Breast epithelium (tissue), 4 donors: ENCODE measurements around the gene NUSAP1. TPM values are rescaled to one million over a fixed set of nuclear protein-coding genes. Genes with fewer than 3 reads are reported as not detected.
A peak's percentile ranks its signal among the peaks of the same experiment; 100 is the strongest.
"Not testable (repeated sequence)": the region's sequence is repeated elsewhere in the genome, so short reads cannot be mapped to it uniquely, and the experiment has no call there.

Experiments
- DNase-seq, 2 donors: peaks; one replicate each; pipeline ENCODE4 v3.0.0-alpha.2; 2019; ENCODE audit warnings: low spot score in 2 of 2
- H3K27ac ChIP-seq, 2 donors: fragments of 200-600 bp; sonication (generic) in 1 of 2; one replicate each; pipeline ENCODE4 v1.5.1; 2016 to 2019; ENCODE audit warnings: mild to moderate bottlenecking in 1 of 2
- H3K27me3 ChIP-seq, 2 donors: fragments of 200-600 bp; sonication (generic) in 1 of 2; one replicate each; pipeline versions ENCODE4 v1.5.1 to v1.6.0; 2017 to 2019; ENCODE audit warnings: control low read depth in 1 of 2, mild to moderate bottlenecking in 1 of 2
- H3K36me3 ChIP-seq: fragments of 200-600 bp; one replicate; pipeline ENCODE4 v1.5.1; 2019
- H3K4me1 ChIP-seq, 2 donors: fragments of 200-600 bp; sonication (generic); one replicate each; pipeline ENCODE4 v1.5.1; 2016 to 2019; ENCODE audit warnings: control low read depth in 1 of 2
- H3K4me3 ChIP-seq, 3 donors: fragments of 200-600 bp; sonication (generic); 1 replicate in 2 of 3; 2 replicates in 1 of 3; pipeline ENCODE4 v1.5.1; 2016 to 2019; ENCODE audit warnings: mild to moderate bottlenecking in 3 of 3, moderate library complexity in 2 of 3
- H3K9me3 ChIP-seq, 2 donors: fragments of 200-600 bp; sonication (generic) in 1 of 2; one replicate each; pipeline ENCODE4 v1.5.1; 2016 to 2019; ENCODE audit warnings: control low read depth in 1 of 2
- CTCF ChIP-seq, 3 donors: fragments of 450-650 bp; IDR thresholded peaks; one replicate each; pipeline ENCODE4 v1.5.1; 2016 to 2017; ENCODE audit warnings: antibody characterized with exemption in 3 of 3, mild to moderate bottlenecking in 3 of 3, moderate library complexity in 3 of 3
- POLR2A ChIP-seq: fragments of 450-650 bp; IDR thresholded peaks from one replicate; pipeline ENCODE4 v1.6.1; 2016; ENCODE audit warnings: antibody characterized with exemption, mild to moderate bottlenecking, moderate library complexity
- POLR2AphosphoS5 ChIP-seq, 3 donors: sonication (generic); formaldehyde crosslinking; IDR thresholded peaks; one replicate each; pipeline ENCODE4 v1.6.1; 2017; ENCODE audit warnings: antibody characterized with exemption in 3 of 3
- intact Hi-C: fragments of 100-400 bp; cut with DNase I; formaldehyde crosslinking; loops from one replicate; pipeline ENCODE4 v1.15.1; 2023; ENCODE audit warnings: low total_unique reads
- total RNA-seq, 3 donors: library from RNA; depleted of rRNA; stranded (reverse); fragments of >200 nt; gene quantifications; one replicate each; pipeline ENCODE4 v1.1.0, GENCODE V29; 2016

The NUSAP1 gene
- total RNA-seq, 3 donors from 2014 or later = 5.0 to 8.2 (median 6.9) TPM

GRCh38 chr15:41417418-41418195 is 84.9 kb downstream of the NUSAP1 start:
- H3K27me3 ChIP-seq = no peaks in the 10 kb centered on the region
- no peaks in the 10 kb centered on the region for H3K9me3 ChIP-seq
- H3K27ac ChIP-seq = peak overlapping the region; percentile 82 to 88
- DNase-seq = no peak
- H3K4me1 ChIP-seq = no peaks in the 10 kb centered on the region
- H3K36me3 ChIP-seq = no peaks in the 10 kb centered on the region
- TF ChIP-seq POLR2AphosphoS5 (IDR thresholded peaks at IDR 0.05) (no peak), POLR2A (no peak), CTCF (IDR thresholded peaks at IDR 0.05) (no peak)
- intact Hi-C loops = no loop called here
- H3K4me3 ChIP-seq = peak overlapping the region; percentile 83 to 96 (median 93)

- no peaks in the 10 kb centered on the region for H3K27me3 ChIP-seq
- no peaks in the 10 kb centered on the region for H3K9me3 ChIP-seq
- no peak overlapping the region for H3K4me3 ChIP-seq
- TF ChIP-seq POLR2A (no peak), POLR2AphosphoS5 (IDR thresholded peaks at IDR 0.05) (no peak), CTCF (IDR thresholded peaks at IDR 0.05) (no peak)
- H3K27ac ChIP-seq = no peak overlapping the region
- intact Hi-C loops = no loop called here
- no peak for DNase-seq
- no peaks in the 10 kb centered on the region for H3K36me3 ChIP-seq
- no peaks in the 10 kb centered on the region for H3K4me1 ChIP-seq
Observed at GRCh38 chr15:41423979-41424659, 91.4 kb downstream of the NUSAP1 start.

- no peaks in the 10 kb centered on the region for H3K36me3 ChIP-seq
- TF ChIP-seq CTCF (IDR thresholded peaks at IDR 0.05) (no peak), POLR2A (no peak), POLR2AphosphoS5 (IDR thresholded peaks at IDR 0.05) (no peak)
- intact Hi-C loops = no loop called here
- H3K9me3 ChIP-seq = no peaks in the 10 kb centered on the region
- no peaks in the 10 kb centered on the region for H3K4me1 ChIP-seq
- H3K27ac ChIP-seq = no peak overlapping the region
- no peak for DNase-seq
- no peaks in the 10 kb centered on the region for H3K27me3 ChIP-seq
- H3K4me3 ChIP-seq = no peak overlapping the region
Observed at GRCh38 chr15:41424809-41425208, 92.1 kb downstream of the NUSAP1 start.

GRCh38 chr15:41425907-41426306 is 93.2 kb downstream of the NUSAP1 start:
- H3K27ac ChIP-seq, H3K27me3 ChIP-seq, DNase-seq, H3K4me3 ChIP-seq, intact Hi-C loops, H3K9me3 ChIP-seq, H3K36me3 ChIP-seq, H3K4me1 ChIP-seq: not testable (repeated sequence)

GRCh38 chr15:41429003-41429890 is 96.6 kb downstream of the NUSAP1 start:
- H3K4me3 ChIP-seq = no peak overlapping the region
- no peaks in the 10 kb centered on the region for H3K4me1 ChIP-seq
- intact Hi-C loops = no loop called here
- DNase-seq = no peak
- no peak overlapping the region for H3K27ac ChIP-seq
- no peaks in the 10 kb centered on the region for H3K36me3 ChIP-seq
- H3K27me3 ChIP-seq = no peaks in the 10 kb centered on the region
- TF ChIP-seq CTCF (IDR thresholded peaks at IDR 0.05) = no peak
- no peak for TF ChIP-seq POLR2A
- TF ChIP-seq POLR2AphosphoS5 (IDR thresholded peaks at IDR 0.05) = no peak
- no peaks in the 10 kb centered on the region for H3K9me3 ChIP-seq

Other genes with a start within 250 kb of the NUSAP1 start
- 10 to 100 TPM; 27.2 to 47.7 (median 42.3) TPM for gene INO80, start 216.6 kb upstream of the NUSAP1 start, total RNA-seq
- gene EXD1, start 102.1 kb upstream of the NUSAP1 start, total RNA-seq = not detected
- 100 to 1,000 TPM; 107 to 290 (median 120) TPM for gene CHP1, start 101.6 kb upstream of the NUSAP1 start, total RNA-seq
- under 1 TPM; 0.33 to 0.80 (median 0.44) TPM for gene OIP5, start 290 bp upstream of the NUSAP1 start, total RNA-seq
- gene NDUFAF1, start 69.6 kb downstream of the NUSAP1 start, total RNA-seq = 10 to 100 TPM in 2 of 3 donors, 1 to 10 TPM in 1; 6.9 to 19.9 (median 14.7) TPM
- gene RTF1, start 84.2 kb downstream of the NUSAP1 start, total RNA-seq = 10 to 100 TPM; 33.1 to 49.0 (median 34.2) TPM
- under 1 TPM in 1 of 3 donors, not detected in 2; 0.15 TPM for gene ITPKA, start 161.0 kb downstream of the NUSAP1 start, total RNA-seq
- under 1 TPM in 2 of 3 donors, not detected in 1; 0.29 to 0.66 TPM for gene LTK, start 180.9 kb downstream of the NUSAP1 start, total RNA-seq
- 10 to 100 TPM; 22.7 to 28.2 (median 27.1) TPM for gene RPAP1, start 211.4 kb downstream of the NUSAP1 start, total RNA-seq
- gene TYRO3, start 226.3 kb downstream of the NUSAP1 start, total RNA-seq = 10 to 100 TPM in 1 of 3 donors, 1 to 10 TPM in 2; 6.9 to 36.8 (median 8.8) TPM